ENCODE measurements around the gene KCNG2.

The KCNG2 gene

GRCh38 chr18:79870301-79871025 is 72.7 kb downstream of the KCNG2 start:
- H3K27me3 ChIP-seq (replicated peaks; ENCODE audit: control insufficient read depth, insufficient read depth, low read length, poor library complexity, severe bottlenecking) = no peaks in the 10 kb centered on the region
- H3K27ac ChIP-seq (ENCODE audit: insufficient read depth, low read length, poor library complexity, severe bottlenecking) = no peak overlapping the region
- no peak for DNase-seq
- H3K36me3 ChIP-seq (ENCODE audit: control insufficient read depth, insufficient read depth, low read length) = no peaks in the 10 kb centered on the region
- no peaks in the 10 kb centered on the region for H3K9me3 ChIP-seq (ENCODE audit: control insufficient read depth, low read length)
- no peak overlapping the region for H3K4me3 ChIP-seq (ENCODE audit: insufficient read depth, low read depth, low read length, poor library complexity, severe bottlenecking)
- H3K4me1 ChIP-seq (ENCODE audit: control insufficient read depth, insufficient read depth, low read length, poor library complexity, severe bottlenecking) = no peaks in the 10 kb centered on the region

GRCh38 chr18:79871026-79871390 is 73.3 kb downstream of the KCNG2 start:
- H3K36me3 ChIP-seq (ENCODE audit: control insufficient read depth, insufficient read depth, low read length) = no peaks in the 10 kb centered on the region

GRCh38 chr18:79871481-79872091 is 73.8 kb downstream of the KCNG2 start:
- Histone ChIP-seq H3K36me3 (ENCODE audit: control insufficient read depth, insufficient read depth, low read length) (no peaks in the 10 kb centered on the region), H3K4me1 (ENCODE audit: control insufficient read depth, insufficient read depth, low read length, poor library complexity, severe bottlenecking) (no peaks in the 10 kb centered on the region), H3K4me3 (ENCODE audit: insufficient read depth, low read depth, low read length, poor library complexity, severe bottlenecking) (no peak overlapping the region), H3K27ac (ENCODE audit: insufficient read depth, low read length, poor library complexity, severe bottlenecking) (no peak overlapping the region), H3K9me3 (ENCODE audit: control insufficient read depth, low read length) (no peaks in the 10 kb centered on the region), H3K27me3 (replicated peaks; ENCODE audit: control insufficient read depth, insufficient read depth, low read length, poor library complexity, severe bottlenecking) (no peaks in the 10 kb centered on the region)
- no peak for DNase-seq

More at GRCh38 chr18:79871026-79871390, 73.3 kb downstream of the KCNG2 start:
- DNase-seq = no peak
- H3K27me3 ChIP-seq (replicated peaks; ENCODE audit: control insufficient read depth, insufficient read depth, low read length, poor library complexity, severe bottlenecking) = no peaks in the 10 kb centered on the region
- H3K4me3 ChIP-seq (ENCODE audit: insufficient read depth, low read depth, low read length, poor library complexity, severe bottlenecking) = no peak overlapping the region
- H3K9me3 ChIP-seq (ENCODE audit: control insufficient read depth, low read length) = no peaks in the 10 kb centered on the region
- H3K4me1 ChIP-seq (ENCODE audit: control insufficient read depth, insufficient read depth, low read length, poor library complexity, severe bottlenecking) = no peaks in the 10 kb centered on the region
- no peak overlapping the region for H3K27ac ChIP-seq (ENCODE audit: insufficient read depth, low read length, poor library complexity, severe bottlenecking)

- H3K9me3 ChIP-seq (ENCODE audit: control insufficient read depth, low read length) = no peaks in the 10 kb centered on the region
- H3K36me3 ChIP-seq (ENCODE audit: control insufficient read depth, insufficient read depth, low read length) = no peaks in the 10 kb centered on the region
- H3K4me3 ChIP-seq (ENCODE audit: insufficient read depth, low read depth, low read length, poor library complexity, severe bottlenecking) = no peak overlapping the region
- no peak overlapping the region for H3K27ac ChIP-seq (ENCODE audit: insufficient read depth, low read length, poor library complexity, severe bottlenecking)
- H3K27me3 ChIP-seq (replicated peaks; ENCODE audit: control insufficient read depth, insufficient read depth, low read length, poor library complexity, severe bottlenecking) = no peaks in the 10 kb centered on the region
- no peak for DNase-seq
- no peaks in the 10 kb centered on the region for H3K4me1 ChIP-seq (ENCODE audit: control insufficient read depth, insufficient read depth, low read length, poor library complexity, severe bottlenecking)
Measured at GRCh38 chr18:79872527-79873444, 75.0 kb downstream of the KCNG2 start.

- Histone ChIP-seq H3K4me3 (ENCODE audit: insufficient read depth, low read depth, low read length, poor library complexity, severe bottlenecking) (no peak overlapping the region), H3K27me3 (replicated peaks; ENCODE audit: control insufficient read depth, insufficient read depth, low read length, poor library complexity, severe bottlenecking) (no peaks in the 10 kb centered on the region), H3K36me3 (ENCODE audit: control insufficient read depth, insufficient read depth, low read length) (no peaks in the 10 kb centered on the region), H3K9me3 (ENCODE audit: control insufficient read depth, low read length) (no peaks in the 10 kb centered on the region), H3K27ac (ENCODE audit: insufficient read depth, low read length, poor library complexity, severe bottlenecking) (no peak overlapping the region), H3K4me1 (ENCODE audit: control insufficient read depth, insufficient read depth, low read length, poor library complexity, severe bottlenecking) (no peaks in the 10 kb centered on the region)
- DNase-seq = no peak
Measured at GRCh38 chr18:79873449-79874110, 75.8 kb downstream of the KCNG2 start.

- H3K9me3 ChIP-seq (ENCODE audit: control insufficient read depth, low read length) = no peaks in the 10 kb centered on the region
- no peak overlapping the region for H3K27ac ChIP-seq (ENCODE audit: insufficient read depth, low read length, poor library complexity, severe bottlenecking)
- H3K4me3 ChIP-seq (ENCODE audit: insufficient read depth, low read depth, low read length, poor library complexity, severe bottlenecking) = no peak overlapping the region
- DNase-seq = no peak
- no peaks in the 10 kb centered on the region for H3K27me3 ChIP-seq (replicated peaks; ENCODE audit: control insufficient read depth, insufficient read depth, low read length, poor library complexity, severe bottlenecking)
- no peaks in the 10 kb centered on the region for H3K4me1 ChIP-seq (ENCODE audit: control insufficient read depth, insufficient read depth, low read length, poor library complexity, severe bottlenecking)
- H3K36me3 ChIP-seq (ENCODE audit: control insufficient read depth, insufficient read depth, low read length) = no peaks in the 10 kb centered on the region
Measured at GRCh38 chr18:79874553-79875530, 77.1 kb downstream of the KCNG2 start.

GRCh38 chr18:79875531-79875919 is 77.8 kb downstream of the KCNG2 start:
- H3K9me3 ChIP-seq (ENCODE audit: control insufficient read depth, low read length) = no peaks in the 10 kb centered on the region
- DNase-seq = no peak

GRCh38 chr18:79875931-79876461 is 78.3 kb downstream of the KCNG2 start:
- Histone ChIP-seq H3K9me3 (ENCODE audit: control insufficient read depth, low read length) (no peaks in the 10 kb centered on the region), H3K36me3 (ENCODE audit: control insufficient read depth, insufficient read depth, low read length) (no peaks in the 10 kb centered on the region), H3K4me3 (ENCODE audit: insufficient read depth, low read depth, low read length, poor library complexity, severe bottlenecking) (no peak overlapping the region), H3K27ac (ENCODE audit: insufficient read depth, low read length, poor library complexity, severe bottlenecking) (no peak overlapping the region), H3K4me1 (ENCODE audit: control insufficient read depth, insufficient read depth, low read length, poor library complexity, severe bottlenecking) (no peaks in the 10 kb centered on the region), H3K27me3 (replicated peaks; ENCODE audit: control insufficient read depth, insufficient read depth, low read length, poor library complexity, severe bottlenecking) (no peaks in the 10 kb centered on the region)
- no peak for DNase-seq

More at GRCh38 chr18:79875531-79875919, 77.8 kb downstream of the KCNG2 start:
- Histone ChIP-seq H3K4me3 (ENCODE audit: insufficient read depth, low read depth, low read length, poor library complexity, severe bottlenecking) (no peak overlapping the region), H3K4me1 (ENCODE audit: control insufficient read depth, insufficient read depth, low read length, poor library complexity, severe bottlenecking) (no peaks in the 10 kb centered on the region), H3K36me3 (ENCODE audit: control insufficient read depth, insufficient read depth, low read length) (no peaks in the 10 kb centered on the region), H3K27me3 (replicated peaks; ENCODE audit: control insufficient read depth, insufficient read depth, low read length, poor library complexity, severe bottlenecking) (no peaks in the 10 kb centered on the region), H3K27ac (ENCODE audit: insufficient read depth, low read length, poor library complexity, severe bottlenecking) (no peak overlapping the region)

- Histone ChIP-seq H3K9me3 (ENCODE audit: control insufficient read depth, low read length) (no peaks in the 10 kb centered on the region), H3K4me3 (ENCODE audit: insufficient read depth, low read depth, low read length, poor library complexity, severe bottlenecking) (no peak overlapping the region), H3K36me3 (ENCODE audit: control insufficient read depth, insufficient read depth, low read length) (no peaks in the 10 kb centered on the region), H3K4me1 (ENCODE audit: control insufficient read depth, insufficient read depth, low read length, poor library complexity, severe bottlenecking) (no peaks in the 10 kb centered on the region), H3K27ac (ENCODE audit: insufficient read depth, low read length, poor library complexity, severe bottlenecking) (no peak overlapping the region), H3K27me3 (replicated peaks; ENCODE audit: control insufficient read depth, insufficient read depth, low read length, poor library complexity, severe bottlenecking) (no peaks in the 10 kb centered on the region)
- DNase-seq = no peak
Measured at GRCh38 chr18:79876497-79876896, 78.8 kb downstream of the KCNG2 start.

All from effector memory CD4-positive, alpha-beta T cell (primary cell).